ENCODE results near the gene CASR.

DNA sequence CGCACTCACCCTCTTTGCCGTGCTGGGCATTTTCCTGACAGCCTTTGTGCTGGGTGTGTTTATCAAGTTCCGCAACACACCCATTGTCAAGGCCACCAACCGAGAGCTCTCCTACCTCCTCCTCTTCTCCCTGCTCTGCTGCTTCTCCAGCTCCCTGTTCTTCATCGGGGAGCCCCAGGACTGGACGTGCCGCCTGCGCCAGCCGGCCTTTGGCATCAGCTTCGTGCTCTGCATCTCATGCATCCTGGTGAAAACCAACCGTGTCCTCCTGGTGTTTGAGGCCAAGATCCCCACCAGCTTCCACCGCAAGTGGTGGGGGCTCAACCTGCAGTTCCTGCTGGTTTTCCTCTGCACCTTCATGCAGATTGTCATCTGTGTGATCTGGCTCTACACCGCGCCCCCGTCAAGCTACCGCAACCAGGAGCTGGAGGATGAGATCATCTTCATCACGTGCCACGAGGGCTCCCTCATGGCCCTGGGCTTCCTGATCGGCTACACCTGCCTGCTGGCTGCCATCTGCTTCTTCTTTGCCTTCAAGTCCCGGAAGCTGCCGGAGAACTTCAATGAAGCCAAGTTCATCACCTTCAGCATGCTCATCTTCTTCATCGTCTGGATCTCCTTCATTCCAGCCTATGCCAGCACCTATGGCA, 100.5 kb downstream of the CASR start:
- TF ChIP-seq, protein P1, sequence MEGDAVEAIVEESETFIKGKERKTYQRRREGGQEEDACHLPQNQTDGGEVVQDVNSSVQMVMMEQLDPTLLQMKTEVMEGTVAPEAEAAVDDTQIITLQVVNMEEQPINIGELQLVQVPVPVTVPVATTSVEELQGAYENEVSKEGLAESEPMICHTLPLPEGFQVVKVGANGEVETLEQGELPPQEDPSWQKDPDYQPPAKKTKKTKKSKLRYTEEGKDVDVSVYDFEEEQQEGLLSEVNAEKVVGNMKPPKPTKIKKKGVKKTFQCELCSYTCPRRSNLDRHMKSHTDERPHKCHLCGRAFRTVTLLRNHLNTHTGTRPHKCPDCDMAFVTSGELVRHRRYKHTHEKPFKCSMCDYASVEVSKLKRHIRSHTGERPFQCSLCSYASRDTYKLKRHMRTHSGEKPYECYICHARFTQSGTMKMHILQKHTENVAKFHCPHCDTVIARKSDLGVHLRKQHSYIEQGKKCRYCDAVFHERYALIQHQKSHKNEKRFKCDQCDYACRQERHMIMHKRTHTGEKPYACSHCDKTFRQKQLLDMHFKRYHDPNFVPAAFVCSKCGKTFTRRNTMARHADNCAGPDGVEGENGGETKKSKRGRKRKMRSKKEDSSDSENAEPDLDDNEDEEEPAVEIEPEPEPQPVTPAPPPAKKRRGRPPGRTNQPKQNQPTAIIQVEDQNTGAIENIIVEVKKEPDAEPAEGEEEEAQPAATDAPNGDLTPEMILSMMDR (IDR thresholded peaks at IDR 0.05), result no peak
- TF ChIP-seq EP300 (IDR thresholded peaks at IDR 0.05), result no peak
